Gastroesophageal sphincter (tissue), 4 donors: ENCODE data around the gene KIZ. TPM values are rescaled to one million over a fixed set of nuclear protein-coding genes. Genes with fewer than 3 reads are reported as not detected.

Experiments
- ATAC-seq: fragments of 150-250 bp; one replicate; pipeline ENCODE4 v1.9.1; 2016; ENCODE audit warnings: mild to moderate bottlenecking, moderate library complexity
- H3K27ac ChIP-seq, 4 donors: fragments of 200-600 bp; sonication (generic) in 3 of 4; 1 replicate in 3 of 4; 2 replicates in 1 of 4; pipeline ENCODE4 v1.5.1; 2016 to 2019
- H3K27me3 ChIP-seq: fragments of 200-600 bp; sonication (generic); one replicate; pipeline ENCODE4 v1.5.1; 2019
- H3K36me3 ChIP-seq, 2 donors: fragments of 200-600 bp; sonication (generic); one replicate each; pipeline ENCODE4 v1.5.1; 2019; ENCODE audit warnings: control low read depth in 1 of 2
- H3K4me1 ChIP-seq, 3 donors: fragments of 200-600 bp; sonication (generic); 1 replicate in 2 of 3; 2 replicates in 1 of 3; pipeline ENCODE4 v1.5.1; 2016 to 2019; ENCODE audit warnings: control low read depth in 2 of 3
- H3K4me3 ChIP-seq, 2 donors: fragments of 200-600 bp; sonication (generic); one replicate each; pipeline ENCODE4 v1.5.1; 2019; ENCODE audit warnings: mild to moderate bottlenecking in 1 of 2, moderate library complexity in 1 of 2
- H3K9me3 ChIP-seq, 3 donors: fragments of 200-600 bp; sonication (generic); one replicate each; pipeline ENCODE4 v1.5.1; 2017 to 2019; ENCODE audit warnings: control low read depth in 2 of 3
- CTCF ChIP-seq, 4 experiments: fragments of 200-600 bp in 2 of 4; fragments of 450-650 bp in 2 of 4; sonication (generic) in 1 of 4; IDR thresholded peaks; one replicate each; pipeline ENCODE4 v1.5.1; 2017 to 2019; ENCODE audit warnings: antibody characterized with exemption in 4 of 4, mild to moderate bottlenecking in 2 of 4, moderate library complexity in 2 of 4
- EP300 ChIP-seq: sonication (generic); formaldehyde crosslinking; IDR thresholded peaks from one replicate; pipeline ENCODE4 v1.6.1; 2017; ENCODE audit warnings: antibody characterized with exemption, mild to moderate bottlenecking
- POLR2A ChIP-seq, 2 donors: fragments of 450-650 bp; IDR thresholded peaks; one replicate each; pipeline ENCODE4 v1.6.1; 2017; ENCODE audit warnings: antibody characterized with exemption in 2 of 2, mild to moderate bottlenecking in 2 of 2, moderate library complexity in 1 of 2
- POLR2AphosphoS5 ChIP-seq: sonication (generic); formaldehyde crosslinking; IDR thresholded peaks from one replicate; pipeline ENCODE4 v1.6.1; 2017; ENCODE audit warnings: antibody characterized with exemption
- WGBS, 2 donors: methylation state at CpG; one replicate each; pipeline ENCODE4 v1.1.5; 2018; ENCODE audit warnings: low coverage in 1 of 2; 5-methylcytosine and 5-hydroxymethylcytosine counted together
- small RNA-seq, 4 donors: library from RNA; depleted of rRNA; stranded (forward); fragments of <200 nt; gene quantifications; one replicate each; pipeline ENCODE3, GENCODE V24; 2016
- total RNA-seq, 4 donors: library from RNA; depleted of rRNA; stranded (reverse); fragments of >200 nt; gene quantifications; one replicate each; pipeline ENCODE4 v1.1.0, GENCODE V29; 2016

The KIZ gene
- total RNA-seq, 4 donors from 2014 or later, result 19.9 to 31.0 (median 30.6) TPM

GRCh38 chr20:21289651-21290050 lies 163.8 kb downstream of the KIZ start:
- whole genome bisulfite sequencing, 2 donors, result 18 to 20% methylated on average over 2 of the region's 2 CpGs
- peaks cover 20% of the 10 kb centered on the region for H3K27me3 ChIP-seq
- no peak for ATAC-seq

GRCh38 chr20:21291026-21291425 lies 165.1 kb downstream of the KIZ start:
- peaks cover 0 to 4% (median 0%) of the 10 kb centered on the region in 3 donors for H3K9me3 ChIP-seq
- peaks cover 20% of the 10 kb centered on the region for H3K27me3 ChIP-seq
- no peak for ATAC-seq
- TF ChIP-seq EP300, result no peak
- TF ChIP-seq POLR2A (IDR thresholded peaks at IDR 0.05), result no peak
- no peak for TF ChIP-seq POLR2AphosphoS5
- no peak for TF ChIP-seq CTCF (IDR thresholded peaks at IDR 0.05)
- 80 to 91% methylated on average over 2 of the region's 2 CpGs for WGBS, 2 donors
- no peaks in the 10 kb centered on the region for H3K4me1 ChIP-seq
- H3K36me3 ChIP-seq, result no peaks in the 10 kb centered on the region
- H3K4me3 ChIP-seq, result no peak overlapping the region
- no peak overlapping the region for H3K27ac ChIP-seq

More at GRCh38 chr20:21289651-21290050, 163.8 kb downstream of the KIZ start:
- H3K9me3 ChIP-seq, result peaks cover 0 to 9% (median 0%) of the 10 kb centered on the region in 3 donors
- no peak for TF ChIP-seq POLR2AphosphoS5
- TF ChIP-seq EP300, result no peak
- TF ChIP-seq POLR2A (IDR thresholded peaks at IDR 0.05), result no peak
- TF ChIP-seq CTCF (IDR thresholded peaks at IDR 0.05), result no peak
- H3K4me3 ChIP-seq, result no peak overlapping the region
- no peaks in the 10 kb centered on the region for H3K36me3 ChIP-seq
- H3K4me1 ChIP-seq, result no peaks in the 10 kb centered on the region
- no peak overlapping the region for H3K27ac ChIP-seq

- no peak for TF ChIP-seq POLR2A (IDR thresholded peaks at IDR 0.05)
- TF ChIP-seq EP300, result no peak
- no peak for TF ChIP-seq CTCF (IDR thresholded peaks at IDR 0.05)
- TF ChIP-seq POLR2AphosphoS5, result no peak
- Histone ChIP-seq H3K4me3 (no peak overlapping the region), H3K36me3 (no peaks in the 10 kb centered on the region), H3K4me1 (no peaks in the 10 kb centered on the region), H3K27ac (no peak overlapping the region), H3K27me3 (peaks cover 12% of the 10 kb centered on the region), H3K9me3 (no peaks in the 10 kb centered on the region)
- WGBS, 2 donors, result 34 to 83% methylated on average over 1 to 5 of the region's 5 CpGs
- ATAC-seq, result no peak
Observed at GRCh38 chr20:21294755-21295154, 168.9 kb downstream of the KIZ start.

Small RNA genes lying within 50 kb of the gene (small RNA-seq; reads per million reads assigned to genes)
- 0 reads per million in 4 donors for gene RNA5SP477

Other genes with a start within 250 kb of the KIZ start
- gene LINC00237, start 19.7 kb upstream of the KIZ start, total RNA-seq, result not detected
- 10 to 100 TPM; 55.5 to 80.8 (median 68.4) TPM for gene XRN2, start 177.2 kb downstream of the KIZ start, total RNA-seq